Fibroblast of the aortic adventitia (primary cell): ENCODE measurements around the gene TUSC2. TPM values are rescaled to one million over a fixed set of nuclear protein-coding genes. Genes with fewer than 3 reads are reported as not detected.

Experiments used
- DNase-seq: peaks from one replicate; pipeline ENCODE4 v3.0.0-alpha.2; 2010; ENCODE audit warnings: low read depth
- H3K4me3 ChIP-seq: 2 replicates; pipeline ENCODE4 v1.5.1; 2011; ENCODE audit warnings: low read depth, mild to moderate bottlenecking, control low read depth, low read length, moderate library complexity
- CTCF ChIP-seq: IDR thresholded peaks from 2 replicates; pipeline ENCODE4 v1.5.1; 2011; ENCODE audit warnings: mild to moderate bottlenecking, low read length, control low read depth, inconsistent platforms; ENCODE audit not compliant: insufficient read depth
- total RNA-seq: library from RNA; depleted of rRNA; stranded (reverse); fragments of >200 nt; gene quantifications from 2 replicates; pipeline ENCODE4 v1.2.3, GENCODE V29; 2012; ENCODE audit warnings: low replicate concordance

The TUSC2 gene
- total RNA-seq, 1 donor: 15.5 TPM

DNA sequence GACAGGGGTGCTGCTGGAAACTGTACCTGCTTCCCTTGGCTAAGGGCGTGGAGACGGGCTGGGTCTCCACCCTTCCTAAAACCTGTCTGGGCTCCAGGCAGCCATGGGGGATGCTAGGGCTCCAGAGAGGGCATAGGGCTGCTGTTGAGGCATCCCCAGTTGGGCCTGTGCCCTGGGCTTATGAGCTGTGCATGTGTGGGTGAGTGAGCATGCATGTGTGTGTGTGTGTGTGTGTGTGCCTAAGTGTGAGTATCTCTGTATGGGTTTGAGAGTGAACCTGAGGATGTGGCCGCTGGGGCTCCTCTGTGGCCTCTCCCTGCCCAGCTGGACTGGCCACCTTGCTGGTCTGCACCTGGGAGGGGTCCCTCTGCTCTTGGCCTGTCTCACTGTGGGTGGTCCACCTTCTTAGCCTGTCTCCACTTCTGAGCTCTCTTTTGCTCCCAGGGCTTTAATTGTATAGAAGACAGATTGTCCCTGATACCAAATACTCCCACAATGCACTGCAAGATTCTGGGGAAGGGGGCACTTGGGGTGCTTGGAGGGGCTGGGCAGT lies 43.2 kb upstream of the TUSC2 start:
- no peak overlapping the region for H3K4me3 ChIP-seq
- DNase-seq: peak; percentile 28
- no peak for TF ChIP-seq CTCF

GRCh38 chr3:50370594-50370993 lies 42.6 kb upstream of the TUSC2 start:
- no peak for TF ChIP-seq CTCF
- no peak overlapping the region for H3K4me3 ChIP-seq
- DNase-seq: no peak

DNA sequence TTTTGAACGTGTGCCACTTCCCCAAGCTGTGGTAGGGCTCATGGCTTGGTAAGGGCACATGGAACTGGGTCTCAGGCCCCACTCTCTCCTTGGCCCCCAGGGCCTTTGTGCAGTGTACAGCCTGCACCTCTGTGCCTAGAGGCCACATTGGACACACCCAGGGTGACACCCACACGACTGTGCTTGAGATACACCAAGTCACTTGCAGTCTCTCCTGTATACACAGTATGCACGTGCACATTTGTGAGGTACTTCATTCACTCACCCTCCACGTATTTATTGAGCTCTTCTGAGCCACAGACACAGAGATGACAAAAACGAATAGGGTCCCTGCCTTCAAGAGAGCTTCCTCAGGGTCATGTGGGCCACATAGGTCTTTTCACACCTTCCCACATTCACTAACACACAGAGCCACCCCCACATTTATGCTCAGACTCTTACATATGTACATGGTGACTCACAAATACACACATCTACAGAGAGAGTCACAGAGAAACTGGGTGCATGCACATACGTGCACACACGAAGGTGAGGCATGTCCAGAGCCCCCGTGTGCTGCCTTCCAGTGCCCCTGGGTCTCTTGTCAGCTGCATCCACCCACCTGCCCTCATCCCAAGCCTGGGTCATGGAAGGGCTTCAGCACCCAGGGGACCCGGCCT lies 41.1 kb upstream of the TUSC2 start:
- DNase-seq: no peak
- H3K4me3 ChIP-seq: no peak overlapping the region
- no peak for TF ChIP-seq CTCF

- no peak overlapping the region for H3K4me3 ChIP-seq
- DNase-seq: no peak
- TF ChIP-seq CTCF: no peak
Observed at GRCh38 chr3:50365842-50366220, 37.8 kb upstream of the TUSC2 start.

DNA sequence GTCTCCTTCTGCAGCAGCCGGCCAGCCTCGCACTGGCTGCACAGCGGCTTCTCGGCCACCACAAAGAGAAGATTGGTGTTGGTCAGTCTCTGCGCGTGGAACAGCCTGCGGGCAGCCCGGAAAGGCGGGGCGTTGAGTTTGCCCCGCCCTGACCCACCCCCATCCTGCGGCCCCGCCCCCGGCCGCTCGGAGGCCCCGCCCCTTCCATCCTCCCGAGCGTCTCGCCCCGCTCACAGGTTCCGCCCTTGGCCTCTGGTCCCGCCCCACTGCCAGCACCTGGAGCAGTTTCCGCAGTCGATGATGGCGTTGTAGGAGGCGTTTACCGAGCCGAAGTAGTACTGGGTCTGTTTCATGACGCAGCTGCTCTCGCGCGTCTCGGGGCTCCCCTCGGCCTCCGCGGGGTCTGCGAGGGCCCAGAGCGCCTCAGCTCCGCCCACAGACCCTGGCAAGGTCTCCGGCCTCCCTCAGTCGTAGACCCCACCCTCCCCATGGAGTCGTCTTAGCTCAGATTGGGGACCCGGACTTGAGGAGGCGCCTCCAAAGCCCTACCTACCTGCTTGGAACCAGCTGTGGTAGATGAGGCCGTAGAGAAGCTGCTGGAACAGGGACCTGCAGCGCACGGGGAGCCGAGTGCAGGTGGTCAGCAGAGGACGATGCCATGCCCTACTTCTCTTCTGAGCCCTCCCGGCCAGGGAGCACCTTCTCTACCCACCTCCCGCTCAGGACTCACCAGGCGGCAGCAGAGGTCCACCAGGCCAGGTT lies 37.2 kb upstream of the TUSC2 start:
- DNase-seq: peak; percentile 46
- TF ChIP-seq CTCF: no peak
- H3K4me3 ChIP-seq: peak overlapping the region; percentile 63

GRCh38 chr3:50364573-50365079 lies 36.6 kb upstream of the TUSC2 start:
- no peak for DNase-seq
- no peak for TF ChIP-seq CTCF
- peak overlapping the region; percentile 63 for H3K4me3 ChIP-seq
